H1 (cell line): ENCODE data around the gene SHQ1. TPM values are rescaled to one million over a fixed set of nuclear protein-coding genes. Genes with fewer than 3 reads are reported as not detected.

Experiments used
- CTCF ChIA-PET: fragments of 300-600 bp; sonication (Branson Sonifier 250); formaldehyde crosslinking; loops from one replicate; lab custom pipeline; 2021; ENCODE audit not compliant: partially characterized antibody; lab: Charles Lee
- POLR2A ChIA-PET: fragments of 300-600 bp; sonication (Branson Sonifier 250); formaldehyde crosslinking; loops from one replicate; lab custom pipeline; 2021; ENCODE audit warnings: inconsistent platforms; ENCODE audit not compliant: partially characterized antibody; lab: Charles Lee
- DNase-seq, 2 experiments: peaks; one replicate each; pipeline versions ENCODE4 v3.0.0 to v3.0.0-alpha.2; 2010 to 2022; ENCODE audit warnings: low spot score in 2 of 2, low read depth in 1 of 2, mixed read lengths in 1 of 2
- FAIRE-seq: peaks from 2 replicates; lab custom pipeline; 2011; peaks lifted over from hg19 to GRCh38; lab: Jason Lieb, UNC
- H2AFZ ChIP-seq: 2 replicates; pipeline ENCODE4 v1.8.1; 2012; ENCODE audit warnings: low read length, inconsistent platforms
- H2AK5ac ChIP-seq: 2 replicates; pipeline ENCODE4 v1.6.1; 2013; ENCODE audit warnings: low read depth, low read length
- H2BK120ac ChIP-seq: replicated peaks from 2 replicates; pipeline ENCODE3; 2013; ENCODE audit warnings: low read depth, low read length, inconsistent platforms
- H2BK12ac ChIP-seq: 2 replicates; pipeline ENCODE4 v1.6.1; 2013; ENCODE audit warnings: low read depth, low read length
- H2BK15ac ChIP-seq: 2 replicates; pipeline ENCODE4 v1.6.1; 2013; ENCODE audit warnings: low read length
- H2BK20ac ChIP-seq: 2 replicates; pipeline ENCODE4 v1.6.1; 2013; ENCODE audit warnings: low read length
- H2BK5ac ChIP-seq: 2 replicates; pipeline ENCODE4 v1.6.1; 2013; ENCODE audit warnings: low read depth, low read length
- H3K14ac ChIP-seq: 2 replicates; pipeline ENCODE4 v1.6.1; 2013; ENCODE audit warnings: inconsistent platforms; ENCODE audit not compliant: insufficient read length
- H3K18ac ChIP-seq: 2 replicates; pipeline ENCODE4 v1.6.1; 2013; ENCODE audit warnings: low read length; ENCODE audit errors: extremely low read depth
- H3K23ac ChIP-seq: 2 replicates; pipeline ENCODE4 v1.6.1; 2013; ENCODE audit warnings: inconsistent platforms; ENCODE audit not compliant: insufficient read length
- H3K23me2 ChIP-seq: 2 replicates; pipeline ENCODE4 v1.6.1; 2013; ENCODE audit warnings: low read depth, low read length
- H3K27ac ChIP-seq: 2 replicates; pipeline ENCODE4 v1.6.1; 2011; ENCODE audit warnings: low read depth, low read length, inconsistent platforms
- H3K27me3 ChIP-seq, 4 experiments: replicated peaks in 1 of 4; 1 replicate in 1 of 4; 2 replicates in 3 of 4; pipeline versions ENCODE4 v1.6.1 to v1.8.1; 2011 to 2013; ENCODE audit warnings: low read length in 3 of 4, mild to moderate bottlenecking in 3 of 4, inconsistent platforms in 2 of 4, mixed read lengths in 2 of 4, moderate library complexity in 1 of 4; ENCODE audit not compliant: control insufficient read depth in 3 of 4, insufficient read depth in 3 of 4; ENCODE audit errors: extremely low read depth in 1 of 4
- H3K36me3 ChIP-seq, 4 experiments: 2 replicates each; pipeline versions ENCODE4 v1.6.1 to v1.8.1; 2011 to 2013; ENCODE audit warnings: mild to moderate bottlenecking in 4 of 4, low read length in 3 of 4, moderate library complexity in 2 of 4, control low read depth in 1 of 4, inconsistent platforms in 1 of 4; ENCODE audit not compliant: insufficient read depth in 4 of 4, control insufficient read depth in 2 of 4
- H3K4ac ChIP-seq: replicated peaks from 2 replicates; pipeline ENCODE3; 2013; ENCODE audit warnings: low read length, low read depth, mixed read lengths, inconsistent platforms; ENCODE audit not compliant: insufficient read length
- H3K4me1 ChIP-seq, 4 experiments: replicated peaks in 1 of 4; 1 replicate in 1 of 4; 2 replicates in 3 of 4; pipeline versions ENCODE4 v1.6.1 to v1.8.1; 2011 to 2013; ENCODE audit warnings: low read length in 3 of 4, inconsistent platforms in 2 of 4, mixed read lengths in 1 of 4; ENCODE audit not compliant: insufficient read depth in 4 of 4, control insufficient read depth in 3 of 4
- H3K4me2 ChIP-seq, 2 experiments: 2 replicates each; pipeline versions ENCODE4 v1.6.1 to v1.8.1; 2011 to 2013; ENCODE audit warnings: low read depth in 2 of 2, low read length in 2 of 2, control low read depth in 1 of 2, inconsistent platforms in 1 of 2, mild to moderate bottlenecking in 1 of 2; ENCODE audit not compliant: insufficient read depth in 1 of 2
- H3K4me3 ChIP-seq, 4 experiments: fragments of 200-600, 300-600 bp in 1 of 4; sonication (generic), shearing (Covaris generic), sonication (Bioruptor Twin) in 1 of 4; 2 replicates each; pipeline versions ENCODE4 v1.5.1 to v1.8.1; 2011 to 2016; ENCODE audit warnings: low read length in 4 of 4, low read depth in 3 of 4, control low read depth in 2 of 4, inconsistent platforms in 2 of 4, mild to moderate bottlenecking in 2 of 4, mixed read lengths in 1 of 4, moderate library complexity in 1 of 4; ENCODE audit not compliant: insufficient read depth in 2 of 4; ENCODE audit errors: extremely low read depth in 1 of 4
- H3K56ac ChIP-seq: replicated peaks from 2 replicates; pipeline ENCODE3; 2013; ENCODE audit warnings: low read depth, mild to moderate bottlenecking, mixed read lengths, low read length, inconsistent platforms; ENCODE audit not compliant: insufficient read length
- H3K79me1 ChIP-seq: 2 replicates; pipeline ENCODE4 v1.6.1; 2013; ENCODE audit warnings: low read depth, low read length, control low read depth
- H3K79me2 ChIP-seq, 2 experiments: 2 replicates each; pipeline versions ENCODE4 v1.6.1 to v1.8.1; 2012 to 2013; ENCODE audit warnings: low read length in 2 of 2, mild to moderate bottlenecking in 2 of 2, inconsistent platforms in 1 of 2; ENCODE audit not compliant: insufficient read depth in 2 of 2, control insufficient read depth in 1 of 2
- H3K9ac ChIP-seq, 4 experiments: replicated peaks in 1 of 4; 1 replicate in 1 of 4; 2 replicates in 3 of 4; pipeline versions ENCODE4 v1.6.1 to v1.8.1; 2011 to 2013; ENCODE audit warnings: low read depth in 3 of 4, low read length in 3 of 4, control low read depth in 2 of 4, mild to moderate bottlenecking in 2 of 4, moderate library complexity in 2 of 4, inconsistent platforms in 1 of 4; ENCODE audit errors: extremely low read depth in 1 of 4
- H3K9me3 ChIP-seq, 2 experiments: 2 replicates each; pipeline versions ENCODE4 v1.6.1 to v1.8.1; 2012 to 2013; ENCODE audit warnings: mild to moderate bottlenecking in 2 of 2, moderate library complexity in 2 of 2, control low read depth in 1 of 2, inconsistent platforms in 1 of 2, low read depth in 1 of 2, low read length in 1 of 2, mixed read lengths in 1 of 2; ENCODE audit not compliant: insufficient read depth in 2 of 2
- H4K20me1 ChIP-seq, 2 experiments: replicated peaks in 1 of 2; 2 replicates each; pipeline versions ENCODE3 to v1.8.1; 2011 to 2013; ENCODE audit warnings: inconsistent platforms in 2 of 2, low read length in 2 of 2, mild to moderate bottlenecking in 1 of 2; ENCODE audit not compliant: insufficient read depth in 2 of 2, control insufficient read depth in 1 of 2
- H4K5ac ChIP-seq: 2 replicates; pipeline ENCODE4 v1.6.1; 2013; ENCODE audit warnings: low read length, low read depth, mixed read lengths, inconsistent platforms; ENCODE audit not compliant: insufficient read length
- H4K8ac ChIP-seq: 2 replicates; pipeline ENCODE4 v1.8.0; 2013; ENCODE audit warnings: mild to moderate bottlenecking, moderate library complexity, low read length, inconsistent platforms; ENCODE audit not compliant: insufficient read depth; ENCODE audit errors: extremely low read depth
- H4K91ac ChIP-seq: replicated peaks from 2 replicates; pipeline ENCODE3; 2013; ENCODE audit warnings: low read length, mixed read lengths, inconsistent platforms; ENCODE audit not compliant: insufficient read length
- BRCA1 ChIP-seq: IDR thresholded peaks from 2 replicates; pipeline ENCODE4 v1.6.1; 2012; ENCODE audit warnings: low read depth, low read length, improper control_type of control experiment
- EGR1 ChIP-seq: IDR thresholded peaks from 2 replicates; pipeline ENCODE4 v1.6.1; 2011; ENCODE audit warnings: low read depth, low read length, borderline replicate concordance
- EP300 ChIP-seq, 2 experiments: IDR thresholded peaks; 1 replicate in 1 of 2; 2 replicates in 1 of 2; pipeline ENCODE4 v1.6.1; 2011 to 2012; ENCODE audit warnings: low read depth in 2 of 2, low read length in 2 of 2, mild to moderate bottlenecking in 2 of 2, borderline replicate concordance in 1 of 2, inconsistent platforms in 1 of 2, moderate library complexity in 1 of 2
- GTF2F1 ChIP-seq: IDR thresholded peaks from 2 replicates; pipeline ENCODE4 v1.6.1; 2012; ENCODE audit warnings: low read depth, low read length, improper control_type of control experiment, borderline replicate concordance
- KDM4A ChIP-seq: IDR thresholded peaks from one replicate; pipeline ENCODE4 v1.7.1; 2012; ENCODE audit warnings: low read depth, mild to moderate bottlenecking, moderate library complexity, low read length, inconsistent platforms; ENCODE audit not compliant: severe bottlenecking
- POLR2A ChIP-seq, 2 experiments: IDR thresholded peaks; 1 replicate in 1 of 2; 2 replicates in 1 of 2; pipeline ENCODE4 v1.6.1; 2011; ENCODE audit warnings: low read depth in 2 of 2, low read length in 2 of 2, mild to moderate bottlenecking in 2 of 2; ENCODE audit errors: control extremely low read depth in 1 of 2
- POLR2AphosphoS5 ChIP-seq: IDR thresholded peaks from 2 replicates; pipeline ENCODE4 v1.6.1; 2011; ENCODE audit warnings: low read depth, low read length
- POU5F1 ChIP-seq: IDR thresholded peaks from 2 replicates; pipeline ENCODE4 v1.6.1; 2011; ENCODE audit warnings: low read depth, mild to moderate bottlenecking, low read length, moderate library complexity
- RBBP5 ChIP-seq: IDR thresholded peaks from 2 replicates; pipeline ENCODE4 v1.7.1; 2012; ENCODE audit warnings: low read depth, mild to moderate bottlenecking, inconsistent platforms, low read length, moderate library complexity, borderline replicate concordance
- RNF2 ChIP-seq: fragments of 200-900, 300-1000 bp; sonication (generic); IDR thresholded peaks from 2 replicates; pipeline ENCODE4 v1.7.1; 2016; ENCODE audit warnings: borderline replicate concordance, low read depth, mild to moderate bottlenecking, antibody characterized with exemption, low read length; ENCODE audit not compliant: poor library complexity, severe bottlenecking; ENCODE audit errors: missing control alignments
- SP2 ChIP-seq: IDR thresholded peaks from 2 replicates; pipeline ENCODE4 v1.6.1; 2012; ENCODE audit warnings: mild to moderate bottlenecking, low read length, inconsistent platforms
- SP4 ChIP-seq: IDR thresholded peaks from 2 replicates; pipeline ENCODE4 v1.6.1; 2012; ENCODE audit warnings: low read length, inconsistent platforms
- SUZ12 ChIP-seq: fragments of 200-600 bp; sonication (generic); IDR thresholded peaks from 2 replicates; pipeline ENCODE4 v1.6.1; 2012; ENCODE audit warnings: mild to moderate bottlenecking, inconsistent platforms, low read length, moderate library complexity, mixed read lengths
- ZNF274 ChIP-seq: IDR thresholded peaks from 2 replicates; pipeline ENCODE4 v1.7.0; 2012; ENCODE audit warnings: low read length, borderline replicate concordance; ENCODE audit errors: extremely low read depth
- WGBS, 2 experiments: shearing (Covaris generic) in 1 of 2; methylation state at CpG; one replicate each; pipeline versions ENCODE4 v1.1.6 to v1.1.7; 2013 to 2015; ENCODE audit warnings: low lambda C conversion rate in 2 of 2, mixed read lengths in 2 of 2, inconsistent platforms in 1 of 2, low coverage in 1 of 2, missing lambda C conversion rate in 1 of 2; ENCODE audit not compliant: insufficient replicate concordance in 2 of 2, insufficient coverage in 1 of 2, insufficient read length in 1 of 2; ENCODE audit errors: extremely low coverage in 1 of 2, missing lambda C conversion rate in 1 of 2; 5-methylcytosine and 5-hydroxymethylcytosine counted together
- polyA plus RNA-seq, 7 experiments: library from polyadenylated mRNA; depleted of rRNA in 3 of 7; stranded (reverse) in 5 of 7; unstranded in 2 of 7; fragments of >200 nt in 5 of 7; fragments of 200-250 nt in 2 of 7; gene quantifications; 1 replicate in 5 of 7; 2 replicates in 1 of 7; 4 replicates in 1 of 7; pipeline versions ENCODE4 v1.2.1 to v1.2.3, GENCODE V29; 2011 to 2013; ENCODE audit warnings: missing spikeins in 2 of 7, mixed read lengths in 2 of 7
- total RNA-seq: library from RNA; stranded (reverse); fragmentation: NEBNext Ultra II Directional; extraction: Animal tissue kit (Norgen Biotek cat#: 25700); gene quantifications from 2 replicates; pipeline ENCODE4 v1.2.1, GENCODE V29; 2021
- TF ChIP-seq, protein P1 (sequence below): IDR thresholded peaks from 2 replicates; pipeline ENCODE4 v1.6.1; 2012; ENCODE audit warnings: inconsistent platforms

The SHQ1 gene
- total and polyA plus RNA-seq, 2 of the 8 experiments (the other 6 are each of a cell fraction or from before 2014, with no cell fraction given), result 10.7 to 34.4 TPM

DNA sequence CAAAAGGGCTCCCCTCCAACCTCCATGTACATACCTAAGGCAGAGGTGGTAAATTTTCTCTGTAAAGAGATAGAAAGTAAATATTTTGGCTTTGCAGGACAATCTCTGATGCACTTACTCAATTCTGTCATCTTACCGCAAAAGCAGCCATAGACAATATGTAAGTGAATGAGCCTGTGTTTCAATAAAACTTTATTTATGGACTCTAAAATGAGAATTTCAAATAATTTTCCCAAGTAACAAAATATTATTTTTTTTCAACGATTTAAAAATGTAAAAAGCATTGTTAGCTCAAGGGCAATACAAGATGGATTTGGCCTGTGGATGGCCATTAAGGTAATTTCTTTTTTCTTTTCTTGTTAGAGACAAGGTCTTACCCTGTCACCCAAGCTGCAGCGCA is 44.7 kb downstream of the SHQ1 start:
- no peaks in the 10 kb centered on the region for H3K27me3 ChIP-seq
- TF ChIP-seq EP300 (IDR thresholded peaks at IDR 0.05; ENCODE audit: borderline replicate concordance in 1 of 2, low read depth in 2 of 2, low read length in 2 of 2) (no peak), KDM4A (no peak), ZNF274 (no peak), BRCA1 (no peak), SP2 (no peak), RNF2 (no peak), GTF2F1 (no peak), SUZ12 (no peak), SP4 (no peak), POLR2AphosphoS5 (no peak), POU5F1 (no peak), POLR2A (IDR thresholded peaks at IDR 0.05; ENCODE audit: control extremely low read depth in 1 of 2, low read depth in 2 of 2, low read length in 2 of 2) (no peak), EGR1 (no peak), RBBP5 (no peak)
- TF ChIP-seq, protein P1, sequence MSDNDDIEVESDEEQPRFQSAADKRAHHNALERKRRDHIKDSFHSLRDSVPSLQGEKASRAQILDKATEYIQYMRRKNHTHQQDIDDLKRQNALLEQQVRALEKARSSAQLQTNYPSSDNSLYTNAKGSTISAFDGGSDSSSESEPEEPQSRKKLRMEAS, result no peak
- H3K4me3 ChIP-seq, result no peak overlapping the region
- H2BK5ac ChIP-seq, result no peak overlapping the region
- no peak overlapping the region for H2BK15ac ChIP-seq
- H2BK20ac ChIP-seq, result no peak overlapping the region
- DNase-seq (no peak), FAIRE-seq (no peak)
- no peaks in the 10 kb centered on the region for H3K79me1 ChIP-seq
- H3K27ac ChIP-seq, result no peak overlapping the region
- no peak overlapping the region for H3K4ac ChIP-seq
- H3K79me2 ChIP-seq, result no peaks in the 10 kb centered on the region
- H3K23ac ChIP-seq, result no peak overlapping the region
- 91% methylated on average over 3 of the region's 3 CpGs; no CpG with 5 or more reads in 1 of the 2 experiments for WGBS, 2 experiments
- H3K4me1 ChIP-seq, result peaks cover 0 to 3% (median 3%) of the 10 kb centered on the region in 4 experiments; a peak in 4 of 7 replicates
- no peaks in the 10 kb centered on the region for H3K36me3 ChIP-seq
- H3K56ac ChIP-seq, result no peak overlapping the region
- H3K23me2 ChIP-seq, result no peaks in the 10 kb centered on the region
- no peak overlapping the region for H2BK12ac ChIP-seq
- H4K20me1 ChIP-seq, result no peaks in the 10 kb centered on the region
- no peak overlapping the region for H3K18ac ChIP-seq
- no peak overlapping the region for H3K14ac ChIP-seq
- no peak overlapping the region for H4K5ac ChIP-seq
- H2AFZ ChIP-seq, result no peak overlapping the region
- ChIA-PET CTCF (interaction anchor here (1.0 to 1.7 kb wide), 7 partner anchors 8 to 147 kb away, joined by 3 to 5 read pairs (median 4); no protein-coding TSS in a partner anchor), POLR2A (no interaction called here)
- H2BK120ac ChIP-seq, result no peak overlapping the region
- no peaks in the 10 kb centered on the region for H3K9me3 ChIP-seq
- no peak overlapping the region; the same call in 1 of the 2 replicates for H4K8ac ChIP-seq
- no peak overlapping the region for H3K4me2 ChIP-seq
- H4K91ac ChIP-seq, result no peak overlapping the region
- H3K9ac ChIP-seq, result no peak overlapping the region
- H2AK5ac ChIP-seq, result no peak overlapping the region
